Stimulated activated CD4-positive, alpha-beta T cell treated with anti-CD3 and anti-CD28 coated beads, Interleukin-2, amount 100 ng/mL, for 4 hours (primary cell): Measurements from ENCODE around the gene TMEM263.

Source experiments
- DNase-seq: peaks from one replicate; pipeline ENCODE4 v3.0.0-alpha.2; 2020; ENCODE audit warnings: low read depth

The TMEM263 gene

DNA sequence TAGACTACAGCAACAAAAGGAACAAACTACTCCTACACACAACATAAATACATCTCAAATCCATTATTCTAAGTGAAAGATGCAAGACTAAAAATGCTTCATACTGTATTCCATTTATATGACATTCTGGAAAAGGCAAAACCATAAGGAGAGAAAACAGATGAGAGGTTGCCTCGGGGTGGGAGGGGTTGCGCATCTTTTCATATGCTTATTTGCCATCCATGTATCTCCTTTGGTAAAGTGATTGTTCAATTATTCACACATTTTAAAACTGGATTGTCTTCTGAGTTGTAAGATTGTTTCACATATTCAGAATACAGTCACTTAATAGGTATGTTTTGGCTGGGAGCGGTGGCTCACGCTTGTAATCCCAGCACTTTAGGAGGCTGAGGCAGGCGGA, 5.1 kb upstream of the TMEM263 start:
- DNase-seq = no peak

DNA sequence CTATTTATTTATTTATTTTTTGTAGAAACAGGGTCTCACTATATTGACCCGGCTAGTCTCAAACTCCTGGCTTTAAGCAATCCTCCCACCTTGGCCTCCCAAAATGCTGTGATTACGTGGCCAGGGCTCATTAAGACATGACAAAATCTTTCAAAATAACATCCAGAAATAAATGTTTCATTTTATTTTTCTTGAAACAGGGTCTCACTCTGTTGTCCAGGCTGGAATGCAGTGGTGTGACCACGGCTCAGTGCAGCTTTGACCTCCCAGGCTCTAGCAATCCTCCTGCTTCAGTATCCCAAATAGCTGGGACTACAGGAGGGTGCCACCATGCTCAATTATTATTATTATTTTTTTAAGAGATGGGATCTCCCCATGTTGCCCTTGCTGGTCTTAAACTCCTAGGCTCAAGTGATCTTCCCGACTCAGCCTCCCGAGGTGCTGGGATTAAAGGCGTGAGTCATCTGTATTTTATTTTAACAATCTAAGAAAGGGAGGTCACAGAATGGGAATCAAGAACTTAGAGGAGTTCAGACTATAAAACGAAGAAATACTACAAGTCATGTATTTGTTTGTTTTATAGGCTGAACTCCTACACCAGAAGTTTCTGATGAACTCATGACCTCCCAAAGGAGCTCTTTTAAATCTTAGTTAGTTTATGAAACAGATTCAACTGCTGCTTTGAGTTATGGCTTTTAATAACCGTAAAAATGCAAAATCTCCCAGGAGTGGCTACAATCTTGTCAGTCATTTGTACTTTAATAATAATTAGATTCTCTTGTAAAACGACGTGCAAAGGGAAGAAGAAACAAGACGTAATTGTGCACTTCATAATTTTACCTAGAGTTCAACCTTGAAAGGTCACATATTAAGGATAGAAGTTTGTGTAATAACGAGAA, 2.1 kb upstream of the TMEM263 start:
- DNase-seq = no peak

DNA sequence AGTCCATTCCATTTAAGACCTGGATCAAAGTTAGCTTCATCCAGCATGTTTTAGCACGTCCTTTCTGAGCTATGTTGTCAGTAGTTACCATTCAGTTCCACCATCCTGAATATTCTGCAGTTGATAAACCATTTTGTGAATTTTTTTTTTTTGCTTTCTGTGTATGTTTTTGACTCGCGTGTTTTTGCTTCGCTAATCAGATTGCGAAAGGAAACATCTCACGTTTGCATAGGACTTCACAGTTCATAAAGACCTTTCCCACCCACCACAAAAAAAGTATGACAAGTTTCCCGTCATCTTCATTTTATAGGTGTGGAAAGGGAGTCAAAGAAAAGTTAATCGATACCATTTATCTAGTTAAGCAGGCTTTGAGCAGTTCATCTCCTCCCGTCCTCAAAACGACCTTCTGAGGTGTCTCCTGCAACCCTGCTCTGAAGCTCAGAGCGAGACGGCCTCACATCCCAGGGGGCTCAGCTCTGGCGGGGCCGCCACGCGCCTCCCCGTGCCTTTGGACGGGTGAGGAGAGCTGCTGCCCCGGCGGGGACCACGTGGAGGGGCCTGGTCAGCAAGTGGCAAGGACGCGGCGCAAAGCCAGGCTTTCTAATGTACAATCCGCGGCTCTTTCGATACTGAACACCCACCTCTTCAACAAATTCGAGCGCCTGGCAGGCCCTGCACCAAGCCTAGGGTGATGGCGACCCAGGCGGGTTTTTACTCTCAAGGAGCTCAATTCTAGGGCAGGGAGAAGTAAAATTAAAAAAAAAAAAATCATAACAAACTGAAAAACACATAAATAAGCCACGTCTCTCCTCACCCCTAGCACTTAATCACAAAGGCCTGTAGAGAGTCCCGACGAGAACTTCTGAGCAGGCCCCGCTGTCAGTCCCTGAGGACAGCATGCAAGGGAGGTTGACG, 988 bp upstream of the TMEM263 start:
- DNase-seq = no peak

DNA sequence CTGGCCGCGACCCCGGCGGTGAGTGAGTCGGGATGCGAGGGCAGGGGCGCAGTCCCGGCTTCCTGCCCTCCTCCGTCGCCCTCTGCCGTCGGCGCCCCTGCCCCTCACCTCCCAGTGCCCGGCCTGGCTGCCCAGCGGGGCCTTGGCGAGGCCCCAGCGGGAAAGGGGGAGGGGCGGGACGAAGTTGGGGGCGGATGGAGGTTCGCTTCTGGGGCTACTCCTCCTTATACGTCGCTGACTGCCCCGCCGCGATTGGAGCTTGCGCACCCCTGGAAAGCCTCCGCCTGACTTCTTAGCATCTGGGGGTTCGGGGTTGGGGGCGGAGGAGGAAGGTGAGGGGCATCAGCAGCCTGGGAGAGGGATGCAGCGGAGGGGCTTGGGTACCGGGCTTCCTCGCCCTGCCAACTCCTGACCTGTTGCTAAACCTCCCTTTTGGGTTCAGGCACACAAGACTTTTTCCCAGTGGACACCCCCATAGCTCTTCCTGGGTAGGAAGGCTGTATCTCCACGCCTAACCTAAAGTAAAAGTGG, 406 bp downstream of the TMEM263 start:
- DNase-seq = peak; percentile 32

DNA sequence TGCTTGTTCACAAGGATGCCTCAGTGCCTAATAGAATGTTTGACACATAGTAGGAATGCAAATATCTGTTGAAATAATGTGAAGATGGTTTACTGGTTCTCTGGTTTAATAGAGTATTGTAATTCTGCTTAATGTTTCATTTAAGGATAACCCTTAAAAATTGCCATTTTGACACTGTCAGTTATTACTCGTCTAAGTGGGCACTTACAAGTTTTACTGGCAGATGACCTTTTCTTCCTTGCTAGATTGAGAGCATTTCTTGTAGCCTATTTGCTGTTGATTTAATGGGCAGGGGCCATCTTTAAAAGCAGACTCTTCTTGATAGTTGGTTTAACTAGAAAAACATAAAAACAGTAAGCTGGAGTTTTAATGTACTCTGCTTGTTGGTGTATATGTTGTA, 1.9 kb downstream of the TMEM263 start:
- no peak for DNase-seq

DNA sequence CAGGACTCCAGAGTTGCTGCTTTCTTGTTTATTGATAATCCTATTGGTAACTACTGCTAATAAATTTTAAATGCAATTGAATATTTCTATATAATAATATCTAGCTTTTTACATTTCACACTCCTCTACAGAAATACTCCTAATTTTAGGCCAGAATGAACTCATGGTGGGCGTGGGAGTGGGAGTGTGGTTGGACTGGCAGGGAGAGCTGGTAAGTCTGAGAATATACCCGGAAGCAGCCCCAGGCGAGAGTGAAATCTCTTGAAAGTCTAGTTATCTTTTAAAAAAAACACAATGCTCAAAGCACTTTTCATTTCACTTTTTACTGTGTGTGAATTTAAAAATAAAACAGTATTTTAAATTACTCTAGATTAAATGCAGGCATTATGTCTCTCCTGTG, 4.7 kb downstream of the TMEM263 start:
- DNase-seq = no peak

DNA sequence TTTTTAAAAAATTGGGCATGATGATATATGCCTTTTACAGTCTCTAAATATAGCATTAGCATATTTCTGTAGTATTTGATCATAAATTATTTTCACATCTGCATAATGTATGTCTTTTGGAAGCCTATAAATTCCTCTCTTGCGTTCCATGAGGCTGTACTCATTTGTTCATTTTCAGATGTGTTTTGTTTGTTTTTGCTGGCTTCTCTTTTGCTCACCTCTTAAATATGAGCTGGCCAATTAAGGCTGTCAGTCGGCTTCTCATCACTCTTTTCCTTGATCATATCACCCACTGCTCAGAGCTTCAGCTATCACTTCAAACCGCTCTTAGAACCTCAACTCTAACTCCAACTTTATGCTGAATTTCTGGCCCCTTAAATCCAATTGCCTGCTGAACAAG, 6.6 kb downstream of the TMEM263 start:
- no peak for DNase-seq

DNA sequence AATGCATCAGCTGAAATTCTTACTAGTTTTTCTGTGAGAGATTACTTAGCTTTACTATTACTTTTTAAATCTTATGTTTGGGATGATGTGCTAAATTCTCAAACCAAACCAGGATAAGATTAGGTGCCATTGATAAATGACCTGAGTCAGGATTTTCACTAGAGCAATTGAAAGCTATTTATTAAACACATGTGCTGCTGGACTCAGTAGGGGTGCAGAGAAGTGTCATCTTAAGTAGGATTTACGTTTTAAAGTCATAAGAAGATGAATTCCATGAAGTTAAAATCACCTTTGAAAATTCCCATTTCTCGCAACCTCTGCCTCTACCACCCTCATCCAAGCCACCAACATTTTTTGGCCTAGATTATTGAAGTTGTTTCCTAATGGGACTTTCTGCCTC, 8.8 kb downstream of the TMEM263 start:
- DNase-seq = no peak

DNA sequence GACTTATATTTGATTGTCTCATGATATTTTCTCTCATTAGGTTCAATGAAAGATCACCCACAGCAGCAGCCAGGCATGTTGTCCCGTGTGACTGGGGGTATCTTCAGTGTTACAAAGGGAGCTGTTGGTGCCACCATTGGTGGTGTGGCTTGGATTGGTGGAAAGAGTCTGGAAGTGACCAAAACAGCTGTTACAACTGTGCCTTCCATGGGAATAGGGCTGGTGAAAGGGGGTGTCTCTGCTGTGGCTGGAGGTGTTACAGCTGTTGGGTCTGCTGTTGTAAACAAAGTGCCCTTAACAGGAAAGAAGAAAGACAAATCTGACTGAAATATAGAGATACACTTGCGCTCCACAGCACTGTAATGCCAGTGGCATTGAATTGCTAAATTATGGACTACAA, 15.4 kb downstream of the TMEM263 start:
- no peak for DNase-seq

DNA sequence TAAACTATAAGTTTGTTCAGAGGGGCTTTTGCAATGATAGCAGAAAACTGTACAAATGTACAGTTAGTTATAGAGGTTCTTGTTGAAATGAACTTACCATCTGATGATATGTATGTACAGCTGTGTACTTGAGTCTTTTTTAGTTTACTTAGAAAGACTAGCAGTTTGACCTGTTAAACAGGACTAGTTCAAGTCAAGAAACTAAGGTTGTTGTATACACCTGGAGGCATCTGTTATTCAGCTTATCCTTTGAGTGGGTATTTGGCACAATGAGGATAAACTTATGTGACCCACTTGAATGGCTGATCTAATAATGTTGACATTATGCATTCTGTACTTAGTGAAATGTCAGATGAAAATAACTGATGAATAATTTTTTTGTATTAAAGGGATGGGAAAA, 17.8 kb downstream of the TMEM263 start:
- DNase-seq = no peak

DNA sequence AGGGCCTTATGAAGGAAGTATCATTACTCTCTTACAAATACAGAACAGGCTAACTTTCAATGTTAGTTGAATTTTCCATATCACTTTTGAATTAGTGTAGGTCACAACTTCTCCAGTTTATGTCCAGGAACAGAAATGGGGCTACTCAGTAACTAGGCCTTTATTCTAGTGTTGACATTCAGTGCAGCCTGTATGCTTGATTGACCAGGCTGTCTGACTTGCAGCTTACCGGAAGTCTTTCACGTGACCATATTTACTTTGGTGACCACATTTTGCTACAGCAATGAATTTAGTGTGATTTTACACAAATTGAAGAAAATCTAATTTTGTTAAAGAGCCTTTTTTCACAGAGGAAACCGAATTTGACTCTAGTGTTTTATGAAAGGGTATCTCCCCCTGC, 18.8 kb downstream of the TMEM263 start:
- DNase-seq = no peak

DNA sequence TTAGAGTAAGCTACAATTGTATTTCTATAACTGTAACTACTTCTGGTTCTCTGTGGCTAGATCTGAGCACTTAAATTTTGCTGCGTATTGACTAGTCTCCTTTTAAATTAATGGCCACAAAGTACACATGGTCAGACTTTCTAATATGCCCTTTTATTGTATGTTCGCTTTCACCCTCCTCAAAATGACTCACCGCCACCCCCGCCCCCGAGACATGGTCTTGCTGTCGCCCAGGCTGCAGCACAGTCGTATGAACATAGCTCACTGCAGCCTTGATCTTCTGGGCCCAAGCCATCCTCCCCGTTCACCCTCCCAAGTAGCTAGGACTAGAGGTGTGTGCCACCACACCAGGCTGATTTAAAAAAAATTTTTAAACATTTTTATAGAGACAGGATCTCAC, 19.4 kb downstream of the TMEM263 start:
- no peak for DNase-seq

DNA sequence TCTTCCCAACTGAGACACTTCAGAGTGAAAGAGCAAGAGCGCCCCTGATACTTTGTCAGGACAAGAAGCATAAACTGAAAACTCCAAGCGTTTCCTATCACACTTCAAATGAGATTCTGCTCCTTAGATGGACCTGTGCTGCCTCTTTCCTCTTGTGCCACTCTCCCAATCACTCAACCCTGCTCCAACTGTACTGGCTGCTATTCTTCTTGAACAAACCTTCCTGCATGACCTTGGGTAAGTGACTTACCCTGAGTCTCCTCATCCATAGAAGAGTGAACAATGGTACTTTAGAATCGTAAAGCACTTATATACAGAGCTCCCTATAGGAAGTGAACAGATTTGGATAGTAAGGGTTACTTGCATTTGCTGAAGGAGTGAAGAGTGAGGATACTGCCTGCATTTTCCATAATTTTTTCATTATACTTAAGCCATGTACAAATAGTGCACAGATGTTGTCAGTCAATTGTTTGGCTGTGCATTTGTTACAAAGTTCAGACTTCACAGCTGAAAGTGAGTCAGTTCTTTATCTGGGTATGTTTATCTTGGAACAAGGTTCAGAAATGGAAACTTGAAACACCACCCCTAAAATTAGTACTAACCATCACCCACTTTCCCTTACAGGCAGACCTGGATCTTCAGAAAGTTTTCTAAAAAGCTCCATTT, 20.4 kb downstream of the TMEM263 start:
- no peak for DNase-seq

DNA sequence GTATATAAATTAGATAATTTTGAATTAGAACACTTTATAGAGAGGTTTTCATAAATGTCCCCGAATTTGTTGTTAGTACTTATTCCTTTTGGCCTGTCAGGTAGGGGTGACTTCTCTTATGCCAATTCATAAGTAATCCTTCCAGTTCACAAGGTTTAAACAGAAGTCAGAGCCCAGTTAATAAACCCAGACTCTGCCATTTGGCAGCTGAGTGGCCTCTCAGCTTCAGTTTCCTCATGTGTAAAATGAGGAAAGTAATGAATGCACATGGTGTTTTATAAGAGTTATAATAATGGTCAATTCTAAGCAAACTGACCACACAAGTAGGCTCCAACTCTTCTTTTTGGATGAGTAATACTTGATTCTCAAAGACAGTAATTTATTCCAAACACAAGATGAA, 21.0 kb downstream of the TMEM263 start:
- no peak for DNase-seq

DNA sequence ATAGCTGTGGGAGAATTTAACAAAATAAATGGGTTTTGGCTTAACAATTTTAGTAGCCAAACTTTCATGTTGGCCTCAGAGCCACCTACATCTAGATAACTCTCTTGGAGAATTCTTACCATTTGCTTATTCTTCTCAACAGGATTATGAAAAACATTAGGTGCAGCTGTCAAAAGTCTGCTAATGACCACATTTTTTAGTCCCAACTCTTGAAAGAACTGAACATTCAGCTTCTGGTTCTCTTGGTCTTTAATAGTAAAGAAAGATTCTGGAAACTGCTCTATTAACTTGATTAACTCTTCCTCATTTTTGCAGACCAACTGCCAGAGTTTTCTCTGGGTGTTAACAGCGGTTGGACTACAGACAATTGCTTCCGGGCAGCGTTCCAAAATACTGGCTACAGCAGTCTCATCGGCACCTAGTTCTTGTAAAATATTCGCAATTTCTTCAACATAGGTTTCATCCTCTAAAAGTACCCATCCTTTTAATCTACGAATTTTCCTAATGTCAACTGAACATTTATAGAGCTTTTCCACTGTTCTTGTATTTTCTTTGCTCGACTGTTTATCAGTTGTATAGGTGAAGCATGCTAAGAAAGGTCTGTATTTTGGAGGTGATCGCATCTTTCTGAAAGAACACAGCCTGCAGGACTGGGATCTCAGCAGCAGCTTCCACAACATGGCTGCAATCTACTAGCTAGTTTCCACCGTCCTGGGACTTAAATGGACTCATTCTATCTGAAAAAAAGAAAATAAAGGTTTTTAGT, 22.5 kb downstream of the TMEM263 start:
- no peak for DNase-seq

DNA sequence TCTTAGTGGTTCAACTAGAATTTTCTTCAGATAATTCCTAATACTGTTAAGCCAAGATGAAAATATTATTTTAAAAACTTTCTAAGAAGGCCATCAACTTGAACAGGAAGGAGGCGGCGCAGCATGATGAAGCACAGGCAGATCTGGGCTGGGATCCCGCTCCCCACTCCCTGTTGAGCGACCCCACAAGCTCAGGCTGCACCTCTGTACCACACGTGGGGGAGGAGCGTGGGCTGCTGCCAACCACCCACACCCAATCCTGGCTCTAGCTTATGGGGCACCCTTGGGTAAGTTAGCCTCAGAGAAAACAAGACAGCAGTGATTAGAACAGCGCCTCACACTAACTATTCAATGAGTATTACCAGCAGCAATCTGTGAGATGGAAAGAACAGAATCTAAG, 25.2 kb downstream of the TMEM263 start:
- no peak for DNase-seq

DNA sequence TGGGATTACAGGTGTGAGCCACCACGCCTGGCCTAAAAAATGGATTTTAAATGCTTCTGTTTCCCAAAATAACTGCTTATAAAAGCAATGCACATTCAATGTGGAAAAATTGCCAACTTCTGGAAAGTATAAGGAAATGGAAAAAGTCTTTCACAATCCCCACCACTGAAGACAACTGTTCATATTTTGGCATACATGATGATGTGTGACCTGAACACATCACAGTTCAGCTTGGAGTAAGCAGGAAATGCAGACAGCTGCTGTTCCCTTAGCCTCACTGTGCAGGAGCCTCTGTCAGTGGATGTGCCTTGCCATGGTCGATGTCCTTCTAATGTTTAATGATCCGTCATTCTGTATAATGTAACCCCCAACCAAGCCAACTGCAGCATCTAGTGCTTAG, 26.1 kb downstream of the TMEM263 start:
- DNase-seq = no peak

DNA sequence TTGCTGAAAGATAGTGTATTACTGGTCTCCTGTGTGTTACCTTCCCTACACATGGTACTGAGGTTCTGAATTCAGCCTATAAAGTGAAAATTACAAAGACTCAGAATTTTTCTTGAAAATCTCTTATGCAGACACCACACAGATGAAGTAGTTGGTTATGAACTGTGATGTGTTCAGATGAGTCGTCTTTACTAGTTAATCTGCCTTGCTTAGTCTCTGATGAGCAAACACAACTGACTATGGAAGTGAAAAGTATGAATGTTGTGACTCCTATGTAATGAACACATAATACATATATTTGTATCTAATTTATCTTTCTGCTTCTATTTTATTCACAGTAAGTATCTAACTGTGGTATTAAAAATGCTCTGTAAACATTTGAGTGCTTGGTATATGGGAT, 26.5 kb downstream of the TMEM263 start:
- no peak for DNase-seq

DNA sequence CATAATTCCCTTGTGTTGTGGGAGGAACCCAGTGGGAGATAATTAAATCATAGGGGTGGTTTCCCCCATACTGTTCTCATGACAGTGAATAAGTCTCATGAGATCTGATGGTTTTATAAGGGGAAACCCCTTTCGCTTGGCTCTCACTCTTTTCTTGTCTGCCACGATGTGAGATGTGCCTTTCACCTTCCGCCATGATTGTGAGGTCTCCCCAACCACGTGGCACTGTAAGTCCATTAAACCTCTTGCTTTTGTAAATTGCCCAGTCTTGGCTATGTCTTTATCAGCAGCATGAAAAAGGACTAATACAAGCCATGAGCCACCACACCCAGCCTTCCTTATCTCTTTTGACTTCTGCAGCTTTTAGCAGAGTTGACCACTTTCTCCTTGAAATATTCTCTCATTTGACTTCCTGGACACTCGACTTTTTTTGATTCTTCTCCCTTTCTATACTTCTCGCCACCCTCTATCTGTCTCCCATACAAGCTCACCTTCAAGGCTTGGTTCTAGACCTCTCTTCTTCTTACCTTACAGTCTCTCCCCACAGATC, 29.0 kb downstream of the TMEM263 start:
- DNase-seq = no peak

DNA sequence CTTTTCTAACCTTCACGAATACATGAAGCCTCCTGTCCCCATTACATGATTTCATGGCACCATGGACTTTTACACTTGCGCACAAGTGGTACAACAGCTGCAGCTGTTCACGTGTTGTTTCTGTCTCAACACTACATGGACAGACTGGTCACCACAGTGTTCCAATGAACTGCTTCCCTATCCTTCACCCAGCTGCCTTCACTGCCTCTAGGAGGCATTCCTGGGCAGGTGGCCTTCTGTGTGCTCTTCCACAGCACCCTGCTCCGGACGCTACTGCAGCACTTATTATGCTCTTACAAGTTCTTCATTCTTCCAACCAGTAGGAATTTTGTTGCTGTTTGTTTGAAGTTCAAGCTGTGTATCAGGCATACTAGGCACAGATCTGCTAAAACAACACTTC, 29.8 kb downstream of the TMEM263 start:
- no peak for DNase-seq

DNA sequence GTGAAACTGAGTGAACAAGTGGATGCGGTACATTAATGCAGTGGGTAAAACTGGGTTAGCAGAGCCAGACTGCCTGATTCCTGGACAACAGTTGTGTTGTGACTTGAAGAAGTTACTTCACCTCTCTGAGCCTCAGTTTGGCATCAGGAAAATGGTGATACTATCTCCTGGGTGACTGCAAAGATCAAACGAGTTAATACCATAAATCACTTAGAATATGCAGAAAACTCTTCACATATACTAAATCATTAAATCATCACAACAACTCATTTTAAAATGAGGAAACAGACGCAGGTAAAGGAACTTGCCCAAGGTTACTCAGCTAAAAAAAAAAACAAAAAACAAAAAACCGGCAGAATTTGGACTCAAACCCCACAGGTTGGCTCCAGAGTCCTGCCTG, 30.4 kb downstream of the TMEM263 start:
- no peak for DNase-seq
